Gastrocnemius medialis (tissue), 4 donors: ENCODE measurements around the gene IL17RE. TPM values are rescaled to one million over a fixed set of nuclear protein-coding genes. Genes with fewer than 3 reads are reported as not detected.

Experiments
- ATAC-seq, 2 donors: fragments of 150-250 bp; one replicate each; pipeline ENCODE4 v1.9.1; 2016
- DNase-seq, 2 donors: peaks; one replicate each; pipeline ENCODE4 v3.0.0-alpha.2; 2019
- H3K27ac ChIP-seq, 4 donors: fragments of 200-600 bp; sonication (generic); 1 replicate in 1 of 4; 2 replicates in 3 of 4; pipeline ENCODE4 v1.5.1; 2016 to 2018; ENCODE audit warnings: mild to moderate bottlenecking in 2 of 4, moderate library complexity in 1 of 4
- H3K27me3 ChIP-seq, 3 donors: fragments of 200-600 bp; sonication (generic) in 2 of 3; 1 replicate in 1 of 3; 2 replicates in 2 of 3; pipeline versions ENCODE4 v1.5.1 to v1.6.0; 2016 to 2019; ENCODE audit warnings: mild to moderate bottlenecking in 1 of 3, moderate library complexity in 1 of 3
- H3K36me3 ChIP-seq, 2 donors: fragments of 200-600 bp; sonication (generic) in 1 of 2; one replicate each; pipeline ENCODE4 v1.5.1; 2017 to 2018
- H3K4me1 ChIP-seq, 2 donors: fragments of 200-600 bp; sonication (generic) in 1 of 2; one replicate each; pipeline ENCODE4 v1.5.1; 2016 to 2017; ENCODE audit warnings: mild to moderate bottlenecking in 2 of 2
- H3K4me3 ChIP-seq, 4 donors: fragments of 200-600 bp; sonication (generic) in 3 of 4; 1 replicate in 1 of 4; 2 replicates in 3 of 4; pipeline ENCODE4 v1.5.1; 2016 to 2019; ENCODE audit warnings: mild to moderate bottlenecking in 2 of 4
- H3K9me3 ChIP-seq, 3 donors: fragments of 200-600 bp; sonication (generic) in 2 of 3; 1 replicate in 1 of 3; 2 replicates in 2 of 3; pipeline ENCODE4 v1.5.1; 2016 to 2019
- POLR2A ChIP-seq, 2 donors: fragments of 450-650 bp; IDR thresholded peaks; one replicate each; pipeline ENCODE4 v1.6.1; 2017; ENCODE audit warnings: antibody characterized with exemption in 2 of 2, mild to moderate bottlenecking in 2 of 2, moderate library complexity in 2 of 2
- in situ Hi-C, 4 donors: fragments of 200-750 bp; cut with MboI; loops; one replicate each; pipeline versions ENCODE4 v1.15.0 to v1.8.0; 2017; ENCODE audit warnings: low sequenced_read_pairs in 4 of 4
- intact Hi-C: fragments of 100-400 bp; cut with DNase I; formaldehyde crosslinking; loops from one replicate; pipeline ENCODE4 v1.15.1; 2023; ENCODE audit warnings: low total_unique reads
- total RNA-seq, 4 donors: library from RNA; depleted of rRNA; stranded (reverse); fragments of >200 nt; gene quantifications; one replicate each; pipeline versions ENCODE4 v1.1.0 to v1.2.3, GENCODE V29; 2016
- TF ChIP-seq, protein P1 (sequence below), 5 experiments: fragments of 450-650 bp in 3 of 5; fragments of 200-600 bp in 2 of 5; sonication (generic) in 2 of 5; IDR thresholded peaks in 4 of 5; conservative IDR thresholded peaks in 1 of 5; 1 replicate in 4 of 5; 2 replicates in 1 of 5; pipeline ENCODE4 v1.5.1; 2016 to 2019; ENCODE audit warnings: antibody characterized with exemption in 5 of 5, mild to moderate bottlenecking in 3 of 5, moderate library complexity in 3 of 5

Gene IL17RE
- total RNA-seq, 4 donors from 2014 or later, result 0.20 to 1.5 (median 0.64) TPM; not detected in 1

GRCh38 chr3:9951962-9952805, 49.5 kb downstream of the IL17RE start, which contains the start of gene PRRT3:
Gene PRRT3, minus strand, starts transcription at chr3:9952408. Its CDS starts 2,293 bp downstream, at chr3:9950115.
- DNase-seq (peak in 1 of 2 donors; percentile 35), ATAC-seq (peak in 1 of 2 donors; percentile 15)
- Histone ChIP-seq H3K27ac (peak within 1 kb of the TSS in 3 of 4 donors; percentile 4 to 19 (median 8)), H3K27me3 (no peaks in the 10 kb centered on the region), H3K36me3 (no peaks in the 10 kb centered on the region), H3K9me3 (no peaks in the 10 kb centered on the region), H3K4me3 (peak within 1 kb of the TSS; percentile 29 to 74 (median 48)), H3K4me1 (peaks cover 25 to 29% of the 10 kb centered on the region in 2 donors)
- intact Hi-C loops (no loop called here), in situ Hi-C loops (no loop called here)
- TF ChIP-seq POLR2A (IDR thresholded peaks at IDR 0.05), result no peak
- TF ChIP-seq, protein P1, sequence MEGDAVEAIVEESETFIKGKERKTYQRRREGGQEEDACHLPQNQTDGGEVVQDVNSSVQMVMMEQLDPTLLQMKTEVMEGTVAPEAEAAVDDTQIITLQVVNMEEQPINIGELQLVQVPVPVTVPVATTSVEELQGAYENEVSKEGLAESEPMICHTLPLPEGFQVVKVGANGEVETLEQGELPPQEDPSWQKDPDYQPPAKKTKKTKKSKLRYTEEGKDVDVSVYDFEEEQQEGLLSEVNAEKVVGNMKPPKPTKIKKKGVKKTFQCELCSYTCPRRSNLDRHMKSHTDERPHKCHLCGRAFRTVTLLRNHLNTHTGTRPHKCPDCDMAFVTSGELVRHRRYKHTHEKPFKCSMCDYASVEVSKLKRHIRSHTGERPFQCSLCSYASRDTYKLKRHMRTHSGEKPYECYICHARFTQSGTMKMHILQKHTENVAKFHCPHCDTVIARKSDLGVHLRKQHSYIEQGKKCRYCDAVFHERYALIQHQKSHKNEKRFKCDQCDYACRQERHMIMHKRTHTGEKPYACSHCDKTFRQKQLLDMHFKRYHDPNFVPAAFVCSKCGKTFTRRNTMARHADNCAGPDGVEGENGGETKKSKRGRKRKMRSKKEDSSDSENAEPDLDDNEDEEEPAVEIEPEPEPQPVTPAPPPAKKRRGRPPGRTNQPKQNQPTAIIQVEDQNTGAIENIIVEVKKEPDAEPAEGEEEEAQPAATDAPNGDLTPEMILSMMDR (IDR thresholded peaks at IDR 0.05 in 4 of 5, conservative IDR thresholded peaks at IDR 0.05 in 1 of 5), result no peak

DNA sequence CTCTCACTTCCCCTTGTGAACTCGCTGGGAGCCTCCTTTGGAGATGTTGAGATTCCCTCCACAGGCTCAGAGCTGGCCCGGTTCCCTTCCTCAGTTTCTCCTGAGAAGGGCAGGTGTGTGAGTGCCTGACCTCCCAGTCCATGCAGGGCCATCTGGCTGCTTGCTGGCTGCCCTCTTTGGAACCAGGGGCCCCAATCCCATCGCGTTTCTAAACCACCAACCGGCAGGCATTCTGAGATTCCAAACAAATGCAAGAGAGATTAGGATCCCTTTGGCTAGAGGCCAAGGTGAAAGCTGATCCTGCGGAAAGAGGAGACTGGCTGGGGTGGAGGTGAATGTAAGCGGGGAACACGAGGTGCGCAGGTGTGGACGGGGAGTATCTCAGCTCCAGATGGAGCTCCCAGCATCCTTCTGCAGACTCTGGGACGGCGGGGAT, 52.4 kb downstream of the IL17RE start:
- H3K9me3 ChIP-seq, result no peaks in the 10 kb centered on the region
- peak in 1 of 2 donors; percentile 35 for DNase-seq
- no peak overlapping the region for H3K4me3 ChIP-seq
- TF ChIP-seq, protein P1 (IDR thresholded peaks at IDR 0.05 in 4 of 5, conservative IDR thresholded peaks at IDR 0.05 in 1 of 5), result no peak
- TF ChIP-seq POLR2A (IDR thresholded peaks at IDR 0.05), result no peak
- peaks cover 19 to 22% of the 10 kb centered on the region in 2 donors for H3K4me1 ChIP-seq
- peak overlapping the region; percentile 70 to 82 (median 80) for H3K27ac ChIP-seq
- intact Hi-C loops (no loop called here), in situ Hi-C loops (no loop called here)
- no peaks in the 10 kb centered on the region for H3K36me3 ChIP-seq
- H3K27me3 ChIP-seq, result no peaks in the 10 kb centered on the region
- peak in 1 of 2 donors; percentile 14 for ATAC-seq

- Histone ChIP-seq H3K36me3 (no peaks in the 10 kb centered on the region), H3K9me3 (no peaks in the 10 kb centered on the region), H3K4me1 (peaks cover 19 to 22% of the 10 kb centered on the region in 2 donors), H3K27me3 (no peaks in the 10 kb centered on the region), H3K27ac (peak overlapping the region; percentile 70 to 82 (median 80)), H3K4me3 (no peak overlapping the region)
- DNase-seq (peak in 1 of 2 donors; percentile 54), ATAC-seq (peak; percentile 59 to 68)
- intact Hi-C loops, result no loop called here
- TF ChIP-seq POLR2A (IDR thresholded peaks at IDR 0.05), result no peak
- TF ChIP-seq, protein P1 (IDR thresholded peaks at IDR 0.05 in 4 of 5, conservative IDR thresholded peaks at IDR 0.05 in 1 of 5), result no peak
- in situ Hi-C loops, result no loop called here
Observed at GRCh38 chr3:9955611-9956352, 53.1 kb downstream of the IL17RE start.

DNA sequence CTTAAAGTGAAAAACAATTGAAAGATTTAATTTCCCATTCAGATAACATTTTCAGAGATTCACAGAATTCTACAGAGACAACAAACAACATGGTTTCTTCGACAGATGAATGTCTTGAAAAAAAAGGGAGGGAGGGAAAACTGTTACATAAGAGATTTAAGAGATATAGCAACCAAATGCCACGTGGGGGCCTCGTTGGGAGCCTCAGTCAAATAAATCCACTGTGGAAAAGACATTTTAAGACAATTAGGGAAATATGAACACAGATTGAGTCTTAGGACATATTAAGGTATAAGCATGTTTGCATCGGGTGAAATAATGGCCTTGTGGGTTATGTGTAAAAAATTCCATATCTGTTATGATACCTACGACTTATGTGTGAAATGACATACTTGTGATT, 54.6 kb downstream of the IL17RE start:
- no peak overlapping the region for H3K4me3 ChIP-seq
- no peak for ATAC-seq
- intact Hi-C loops, result no loop called here
- H3K4me1 ChIP-seq, result peaks cover 13 to 18% of the 10 kb centered on the region in 2 donors
- peaks cover 0 to 13% of the 10 kb centered on the region in 2 donors for H3K36me3 ChIP-seq
- DNase-seq, result no peak
- H3K27me3 ChIP-seq, result no peaks in the 10 kb centered on the region
- H3K27ac ChIP-seq, result peak overlapping the region in 2 of 4 donors; percentile 79 to 81
- in situ Hi-C loops, result no loop called here
- TF ChIP-seq, protein P1 (IDR thresholded peaks at IDR 0.05 in 4 of 5, conservative IDR thresholded peaks at IDR 0.05 in 1 of 5), result no peak
- no peak for TF ChIP-seq POLR2A (IDR thresholded peaks at IDR 0.05)
- no peaks in the 10 kb centered on the region for H3K9me3 ChIP-seq
